PC-9 (cell line): ENCODE data around the gene GUCY2C.

Experiments used
- EZH2 ChIP-seq: fragments of 200-600 bp; sonication (generic); IDR thresholded peaks from 2 replicates; pipeline ENCODE4 v1.8.0; 2017; ENCODE audit warnings: antibody characterized with exemption, low read depth
- TF ChIP-seq, protein P1 (sequence below): fragments of 200-600 bp; sonication (generic); conservative IDR thresholded peaks from 2 replicates; pipeline ENCODE4 v1.6.1; 2017; ENCODE audit warnings: mixed run types, antibody characterized with exemption, mild to moderate bottlenecking, moderate library complexity

DNA sequence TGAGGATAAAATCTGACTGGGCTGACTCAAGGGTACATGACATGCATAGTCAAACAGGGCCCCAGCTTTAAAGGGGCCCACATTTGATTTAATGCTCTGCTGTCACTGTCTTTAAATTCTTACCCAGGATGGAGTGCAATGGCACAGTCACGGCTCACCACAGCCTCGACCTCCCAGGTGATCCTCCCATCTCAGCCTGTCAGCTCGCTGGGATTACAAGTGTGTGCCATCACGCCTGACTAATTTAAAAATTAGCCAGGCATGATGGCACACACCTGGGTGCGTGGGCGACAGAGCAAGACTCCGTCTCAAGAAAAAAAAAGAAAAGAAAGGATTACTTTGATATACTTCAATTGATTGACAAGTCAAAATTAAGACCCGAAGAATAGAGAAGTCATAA is 119.5 kb downstream of the GUCY2C start:
- TF ChIP-seq EZH2 = no peak
- TF ChIP-seq, protein P1, sequence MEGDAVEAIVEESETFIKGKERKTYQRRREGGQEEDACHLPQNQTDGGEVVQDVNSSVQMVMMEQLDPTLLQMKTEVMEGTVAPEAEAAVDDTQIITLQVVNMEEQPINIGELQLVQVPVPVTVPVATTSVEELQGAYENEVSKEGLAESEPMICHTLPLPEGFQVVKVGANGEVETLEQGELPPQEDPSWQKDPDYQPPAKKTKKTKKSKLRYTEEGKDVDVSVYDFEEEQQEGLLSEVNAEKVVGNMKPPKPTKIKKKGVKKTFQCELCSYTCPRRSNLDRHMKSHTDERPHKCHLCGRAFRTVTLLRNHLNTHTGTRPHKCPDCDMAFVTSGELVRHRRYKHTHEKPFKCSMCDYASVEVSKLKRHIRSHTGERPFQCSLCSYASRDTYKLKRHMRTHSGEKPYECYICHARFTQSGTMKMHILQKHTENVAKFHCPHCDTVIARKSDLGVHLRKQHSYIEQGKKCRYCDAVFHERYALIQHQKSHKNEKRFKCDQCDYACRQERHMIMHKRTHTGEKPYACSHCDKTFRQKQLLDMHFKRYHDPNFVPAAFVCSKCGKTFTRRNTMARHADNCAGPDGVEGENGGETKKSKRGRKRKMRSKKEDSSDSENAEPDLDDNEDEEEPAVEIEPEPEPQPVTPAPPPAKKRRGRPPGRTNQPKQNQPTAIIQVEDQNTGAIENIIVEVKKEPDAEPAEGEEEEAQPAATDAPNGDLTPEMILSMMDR = no peak
